IPS DF 4.7 (cell line): ENCODE data around the gene RGS8.

Source experiments
- DNase-seq: peaks from one replicate; pipeline ENCODE4 v3.0.0-alpha.2; 2013; ENCODE audit warnings: low spot score; ENCODE audit errors: extremely low read depth

RGS8 gene, protein sequence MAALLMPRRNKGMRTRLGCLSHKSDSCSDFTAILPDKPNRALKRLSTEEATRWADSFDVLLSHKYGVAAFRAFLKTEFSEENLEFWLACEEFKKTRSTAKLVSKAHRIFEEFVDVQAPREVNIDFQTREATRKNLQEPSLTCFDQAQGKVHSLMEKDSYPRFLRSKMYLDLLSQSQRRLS

DNA sequence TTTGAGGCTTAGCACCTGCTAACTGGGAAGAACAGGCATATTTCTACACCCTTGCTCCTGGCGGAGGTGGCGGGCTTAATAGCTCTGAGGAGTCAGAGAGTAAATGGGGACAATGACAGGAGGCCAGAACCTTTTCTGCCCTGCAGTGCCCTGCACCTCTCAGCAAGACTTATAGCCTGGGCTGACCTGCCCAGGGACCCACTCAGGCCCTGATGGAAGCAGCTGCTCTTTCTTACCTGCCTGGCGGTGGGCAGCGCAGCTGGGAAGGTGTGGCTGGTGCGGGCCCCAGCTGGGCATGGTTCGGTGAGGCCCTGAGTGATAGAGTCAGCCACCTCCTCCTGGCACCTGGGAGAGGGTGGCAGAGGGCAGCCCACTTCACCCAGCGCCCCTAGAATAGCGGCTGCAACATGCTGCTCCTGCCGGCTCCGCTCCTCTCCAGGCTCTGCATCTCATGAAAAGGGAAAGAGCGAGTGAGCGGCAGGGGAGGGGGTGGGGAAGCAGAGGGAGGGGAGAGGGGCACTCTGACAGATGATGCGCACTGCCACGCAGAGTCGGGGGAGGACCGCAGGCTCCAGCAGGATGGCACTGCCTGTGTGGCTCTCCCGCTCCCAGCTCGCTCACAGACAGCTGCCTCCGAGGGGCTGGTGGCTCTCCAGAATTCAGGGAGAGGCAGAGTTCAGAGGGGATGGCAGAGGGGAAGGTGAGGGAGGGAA is at the start of gene RGS8:
Gene RGS8, minus strand, starts transcription at position 472 of the 713 bp plus-strand sequence. CDS start 14,938 bp downstream, outside the sequence.
- no peak for DNase-seq

DNA sequence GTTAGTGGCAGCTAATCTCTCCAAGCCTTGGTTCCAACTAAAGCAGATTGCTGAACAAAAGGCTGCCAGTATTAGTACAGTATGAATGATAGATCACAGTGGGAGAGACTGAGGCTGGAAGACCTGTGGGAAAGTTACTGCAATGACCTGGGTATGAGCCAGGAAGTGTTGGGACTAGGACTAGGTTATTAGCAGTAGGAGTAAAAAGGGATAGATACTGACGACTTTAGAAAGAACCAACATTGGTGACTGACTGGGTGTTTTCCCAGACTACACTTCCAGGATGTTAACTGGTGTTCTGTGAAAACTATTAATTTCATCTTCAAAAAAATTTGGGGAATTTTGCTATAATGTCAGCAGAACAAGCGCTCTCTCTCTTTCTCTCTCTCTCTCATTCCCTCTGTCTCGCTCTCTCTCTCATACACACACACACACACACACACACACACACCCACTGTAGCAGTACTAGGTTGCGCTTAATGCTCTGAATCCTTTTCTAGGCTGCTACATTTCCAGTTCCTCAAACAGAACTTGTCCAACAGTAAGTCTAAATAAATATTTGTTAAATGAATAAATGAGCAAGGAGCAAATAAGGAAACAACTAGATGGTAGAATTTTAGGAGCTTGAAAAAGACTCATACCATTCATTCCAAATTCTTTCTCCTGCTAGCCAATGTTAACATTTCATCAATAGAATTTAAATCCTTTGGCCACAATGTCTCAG is 47.6 kb upstream of the RGS8 start:
- no peak for DNase-seq

DNA sequence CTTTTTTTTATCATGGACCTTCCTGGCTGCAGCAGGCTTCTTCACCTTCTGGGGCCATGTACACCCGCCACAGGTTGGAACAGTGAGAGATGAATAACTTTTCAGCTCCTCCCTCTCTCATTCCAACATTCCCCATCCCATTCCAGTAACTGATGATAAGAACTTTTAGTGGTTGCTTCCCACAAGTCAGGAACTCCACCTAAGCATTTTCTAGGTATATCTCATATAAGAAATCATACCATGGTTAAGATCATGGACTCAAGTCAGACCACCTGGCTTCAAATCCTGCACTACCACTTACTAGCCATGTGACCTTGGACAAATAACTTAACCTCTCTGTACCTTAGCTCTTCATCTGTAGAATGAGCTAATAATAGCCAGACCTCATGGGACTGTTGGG is 42.5 kb upstream of the RGS8 start:
- no peak for DNase-seq

DNA sequence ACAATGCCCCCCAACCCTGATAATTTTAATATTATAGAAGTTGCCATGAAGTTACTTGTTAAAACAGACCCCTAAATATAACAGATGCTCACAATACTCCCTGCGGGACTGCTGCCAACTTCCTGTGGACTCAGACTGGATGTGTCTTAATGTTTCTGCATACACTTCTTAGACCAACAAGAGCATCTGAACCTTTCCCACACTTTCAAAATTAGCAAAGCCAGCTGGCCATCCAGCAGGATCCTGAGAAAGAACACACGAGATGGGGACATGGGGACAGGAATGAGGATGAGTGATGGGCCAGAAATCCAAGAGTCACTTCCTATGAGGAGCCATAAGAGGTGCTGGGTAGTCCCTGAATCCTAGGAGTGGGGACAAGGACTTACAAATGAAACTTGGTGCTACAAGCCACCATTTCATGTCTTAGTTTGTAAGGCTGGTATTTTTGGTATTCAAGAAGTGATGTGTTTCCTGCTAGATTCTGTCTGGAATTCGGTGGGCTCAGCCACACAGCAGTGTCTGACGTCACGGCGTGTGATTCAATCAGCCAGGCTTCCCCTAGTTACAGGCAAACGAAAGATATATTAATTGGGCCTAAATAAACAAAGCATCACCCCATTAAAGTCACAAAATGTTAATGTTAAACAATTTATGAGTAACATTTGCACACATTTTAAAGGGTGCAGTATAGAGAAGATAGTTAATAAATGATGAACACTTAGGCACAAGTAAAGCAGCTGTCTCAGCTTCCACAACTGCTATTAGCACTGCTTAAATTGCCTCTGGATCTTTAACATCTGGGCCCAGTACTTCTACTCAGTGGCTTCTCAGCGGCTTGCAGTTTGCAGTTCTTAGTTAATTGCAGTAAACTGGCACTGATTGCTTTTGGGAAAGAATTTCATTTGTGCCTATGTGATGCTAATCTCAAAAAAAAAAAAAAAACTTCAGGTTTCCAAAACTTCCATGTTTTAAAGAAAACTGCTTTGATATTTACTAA is 41.2 kb upstream of the RGS8 start:
- DNase-seq, result no peak

DNA sequence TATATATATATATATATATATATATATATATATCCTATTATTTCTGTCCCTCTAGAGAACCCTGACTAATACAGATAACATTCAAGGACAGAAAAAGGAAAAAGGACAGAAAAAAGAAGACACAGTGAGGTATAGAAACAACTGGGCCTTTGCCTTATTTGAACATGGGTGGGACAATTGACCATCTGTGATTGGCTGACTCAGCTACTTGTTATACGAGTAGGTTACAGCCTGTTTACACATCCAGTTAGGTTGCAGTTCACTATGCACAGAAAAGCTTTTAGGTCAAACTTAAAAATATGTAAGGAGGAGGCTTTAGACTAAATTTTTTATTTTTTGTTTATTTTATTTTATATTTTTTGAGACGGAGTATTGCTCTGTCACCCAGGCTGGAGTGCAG is 39.8 kb upstream of the RGS8 start:
- DNase-seq, result no peak

DNA sequence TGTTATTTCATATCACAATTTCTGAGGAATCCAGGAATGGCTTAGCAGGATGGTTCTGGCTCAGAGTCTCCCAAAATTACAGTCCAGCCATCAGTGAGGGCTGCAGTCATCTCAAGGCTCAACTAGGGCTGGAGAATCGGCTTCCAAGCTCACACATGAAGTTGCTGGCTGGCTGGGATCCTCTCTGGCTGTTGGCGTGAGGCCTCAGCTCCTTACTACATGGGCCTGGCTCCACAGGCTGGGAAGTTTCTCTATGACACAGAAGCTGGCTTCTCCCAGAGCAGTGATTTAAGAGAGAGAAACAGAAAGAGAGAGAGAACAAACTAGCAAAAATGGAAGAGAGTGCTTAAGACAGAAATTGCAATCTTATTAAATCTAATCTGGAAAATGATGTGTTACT is 38.8 kb upstream of the RGS8 start:
- no peak for DNase-seq

DNA sequence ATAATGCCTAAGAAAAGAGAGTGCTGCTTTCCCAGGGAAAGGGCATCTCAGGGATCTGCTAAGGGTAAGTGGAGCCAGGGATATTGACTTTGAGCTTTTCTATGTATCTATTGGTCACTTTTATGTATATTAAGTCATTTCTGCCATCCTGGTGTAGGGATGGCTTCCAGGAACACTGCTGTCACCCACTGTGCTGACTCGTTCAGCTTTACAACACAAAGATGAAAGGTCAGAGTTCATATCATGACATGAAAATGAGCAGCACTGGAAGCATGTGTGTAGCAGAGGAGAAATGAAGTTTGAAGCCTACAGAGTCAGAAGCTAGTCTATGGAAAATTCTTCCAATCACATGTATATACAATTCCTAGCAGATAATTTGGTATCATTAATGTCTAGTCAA is 37.1 kb upstream of the RGS8 start:
- DNase-seq, result no peak

DNA sequence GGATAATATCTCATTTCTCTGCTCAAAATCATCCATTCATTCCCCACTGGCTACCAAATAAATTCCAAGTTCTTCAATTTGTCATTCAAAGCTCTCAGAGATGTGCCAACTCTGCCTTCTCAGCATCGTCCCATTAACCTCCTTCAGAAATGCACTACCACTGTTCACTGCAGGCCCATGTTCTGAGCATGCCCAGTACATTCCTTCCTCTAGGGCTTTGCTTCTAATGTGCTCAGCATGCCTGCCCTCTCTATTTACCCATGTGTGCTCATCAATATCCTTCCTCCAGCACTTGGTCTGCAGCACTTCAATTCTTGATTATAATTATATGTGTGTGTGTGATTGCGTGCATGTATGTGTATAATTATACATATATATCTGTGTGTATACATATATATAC is 36.1 kb upstream of the RGS8 start:
- DNase-seq, result no peak

DNA sequence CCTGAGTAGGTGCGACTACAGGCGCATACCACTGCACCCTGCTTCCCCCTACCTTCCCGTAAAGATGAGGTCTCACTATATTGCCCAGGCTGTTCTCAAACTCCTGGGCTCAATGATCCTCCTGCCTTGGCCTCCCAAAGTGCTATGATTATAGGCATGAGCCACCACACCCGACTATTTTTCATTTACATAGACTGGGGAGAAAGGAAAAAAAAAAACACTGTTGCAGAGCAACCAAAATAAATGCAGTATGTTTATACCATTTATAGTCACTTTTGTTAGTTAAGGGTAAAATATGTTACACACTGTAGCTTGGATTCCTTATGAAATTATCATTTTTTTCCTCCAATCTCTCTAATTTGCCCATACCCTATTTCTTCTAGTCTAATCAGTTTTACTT is 35.2 kb upstream of the RGS8 start:
- DNase-seq, result no peak

DNA sequence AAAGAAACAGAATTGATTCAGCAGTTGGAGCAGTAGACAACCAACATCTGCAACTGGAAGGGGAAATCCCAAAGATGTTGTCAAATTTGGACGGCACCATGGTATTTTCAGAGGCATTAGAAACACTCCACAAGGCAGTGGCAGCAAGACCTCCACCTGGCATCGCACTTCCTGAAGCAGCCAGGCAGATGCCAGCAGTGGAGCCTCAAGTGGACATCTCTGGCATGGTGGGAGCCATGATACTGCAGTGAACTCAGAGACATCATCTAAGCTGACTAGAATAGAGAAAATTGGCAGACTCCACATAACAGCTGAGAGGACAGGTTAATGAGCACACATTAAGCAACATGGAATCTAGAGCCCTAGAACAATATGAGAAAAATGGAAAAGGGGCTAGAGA is 33.9 kb upstream of the RGS8 start:
- no peak for DNase-seq

DNA sequence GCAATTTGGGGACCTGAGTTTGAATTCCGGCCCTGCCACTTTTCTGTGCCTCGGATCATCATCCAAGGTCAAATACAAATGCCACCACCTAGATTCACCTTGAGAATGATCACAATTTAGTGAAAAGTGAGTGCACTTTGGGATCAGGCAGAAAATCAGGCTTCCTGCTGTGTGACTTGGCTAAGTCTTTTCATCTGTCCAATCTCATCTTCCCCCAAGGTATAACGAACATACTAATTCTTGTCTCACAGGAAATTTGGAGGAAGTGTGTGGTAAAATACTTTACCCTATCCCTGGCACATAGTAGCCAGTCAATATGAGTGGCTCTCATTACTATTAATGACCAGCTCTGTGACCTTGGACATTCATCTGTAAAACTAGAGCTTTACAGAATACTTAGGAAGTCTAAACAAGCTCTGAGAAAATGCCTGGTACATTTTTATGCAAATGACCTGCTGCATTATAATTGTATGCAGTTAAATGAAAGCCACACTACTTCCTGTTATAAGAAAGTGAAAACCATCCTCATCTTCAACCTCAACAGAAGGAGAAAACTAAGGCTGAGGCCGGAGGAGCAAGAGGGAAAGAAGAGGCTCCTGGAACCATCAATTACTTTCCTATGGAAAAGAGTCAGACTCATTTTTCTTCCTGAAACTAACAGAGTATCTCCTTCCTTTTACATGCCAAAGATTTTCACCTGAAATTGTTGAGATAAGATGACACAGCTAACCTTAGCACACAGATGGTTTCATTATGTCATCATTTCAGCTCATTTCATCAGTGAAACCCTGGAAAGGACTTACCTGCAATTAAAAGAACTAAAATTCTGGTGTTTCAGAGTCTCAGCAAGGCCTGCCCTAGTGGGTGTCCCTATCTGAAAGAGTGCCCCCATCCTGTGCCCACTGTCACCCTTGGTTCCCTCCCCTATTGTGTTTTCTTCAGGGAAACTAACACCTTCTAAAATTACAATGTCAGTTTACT is 32.6 kb upstream of the RGS8 start:
- no peak for DNase-seq

DNA sequence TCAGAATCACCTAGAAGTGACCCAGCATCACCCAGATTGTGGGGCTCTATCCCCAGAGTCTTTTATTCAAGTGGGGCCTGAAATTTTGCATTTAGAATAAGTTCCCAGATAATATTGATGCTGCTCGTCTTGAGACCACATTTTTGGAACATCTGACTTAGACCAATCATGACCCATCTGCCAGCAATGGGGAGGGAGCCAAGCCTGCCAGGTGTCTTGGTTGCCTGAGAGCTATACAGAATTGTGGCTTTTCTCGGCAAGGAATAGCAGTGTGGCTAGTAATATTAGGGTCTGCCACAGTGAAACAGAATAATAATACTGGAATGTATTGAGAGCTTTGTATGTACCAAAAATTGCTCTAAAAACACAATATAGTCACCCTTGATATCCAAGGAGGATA is 31.1 kb upstream of the RGS8 start:
- DNase-seq, result no peak

DNA sequence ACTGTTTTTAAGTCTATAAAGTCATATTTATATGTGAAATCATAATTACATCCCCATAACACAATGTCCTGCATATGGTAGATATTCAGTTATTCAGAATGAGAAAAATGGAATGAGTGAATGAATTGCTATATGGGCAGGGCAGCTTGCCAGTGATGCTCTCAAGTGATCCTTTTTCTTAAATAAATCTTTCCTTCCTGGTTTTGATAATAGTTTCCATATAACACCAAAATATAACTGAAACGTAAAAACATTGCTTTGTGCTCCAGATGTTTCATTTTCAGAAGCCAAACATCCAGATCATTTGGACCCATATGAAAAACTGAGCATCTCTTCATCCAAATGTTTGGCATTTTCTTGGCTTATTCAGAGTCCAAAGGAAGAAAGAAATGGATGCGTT is 30.2 kb upstream of the RGS8 start:
- no peak for DNase-seq

DNA sequence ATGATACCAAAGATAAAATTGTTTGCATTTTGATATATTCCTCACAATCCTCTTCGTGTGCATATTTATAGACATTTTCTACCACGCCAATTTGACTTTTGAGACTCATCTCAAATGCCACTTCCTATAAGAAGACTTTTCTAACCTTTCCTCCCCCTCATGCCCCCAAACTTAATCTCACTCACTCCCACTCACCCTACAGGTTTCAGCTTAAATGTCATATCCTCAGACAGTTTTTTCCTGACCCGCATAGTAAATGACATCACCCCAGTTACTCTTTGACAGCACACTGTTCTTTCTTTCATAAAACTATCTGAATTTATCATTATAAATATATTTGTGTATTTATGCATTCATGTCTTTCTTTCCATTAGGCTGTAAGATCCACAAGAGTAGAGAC is 29.6 kb upstream of the RGS8 start:
- DNase-seq, result no peak

DNA sequence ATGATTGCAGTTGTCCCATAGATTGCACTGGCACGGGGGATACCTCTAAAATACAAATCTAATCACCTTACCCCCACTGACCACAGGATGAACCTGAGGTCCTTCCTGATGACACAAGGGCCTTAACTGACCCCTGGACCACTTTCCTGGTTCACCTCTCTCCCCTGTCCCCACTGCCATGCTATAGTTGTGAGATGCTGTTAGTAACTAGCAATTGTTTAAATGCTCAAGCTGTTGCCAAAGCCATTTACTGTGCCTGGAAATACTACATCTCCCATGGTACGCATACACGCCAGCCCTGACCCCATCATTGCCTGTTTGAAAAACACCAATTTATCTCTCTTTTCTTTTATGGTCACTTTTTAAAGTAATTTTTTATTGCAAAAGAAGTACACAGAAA is 29.1 kb upstream of the RGS8 start:
- DNase-seq, result no peak

DNA sequence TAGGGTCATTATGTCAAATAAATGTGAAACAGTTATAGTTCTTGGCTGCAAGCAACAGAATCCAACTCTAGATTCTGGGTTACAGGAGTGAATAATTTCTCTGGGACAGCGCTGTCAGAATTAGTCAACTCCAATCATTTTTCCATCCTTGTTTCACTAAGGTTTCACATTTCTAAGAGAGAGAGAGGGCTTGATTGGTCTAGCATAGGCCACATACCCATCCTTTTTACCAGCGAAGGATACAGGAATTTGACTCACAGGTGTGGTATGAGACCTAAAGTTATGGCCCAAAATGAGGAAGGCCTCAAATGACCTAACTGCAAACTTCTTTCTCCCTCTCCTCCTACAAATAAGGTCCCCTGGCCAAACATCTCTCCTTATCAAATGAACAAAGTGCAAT is 25.5 kb upstream of the RGS8 start:
- DNase-seq, result no peak

DNA sequence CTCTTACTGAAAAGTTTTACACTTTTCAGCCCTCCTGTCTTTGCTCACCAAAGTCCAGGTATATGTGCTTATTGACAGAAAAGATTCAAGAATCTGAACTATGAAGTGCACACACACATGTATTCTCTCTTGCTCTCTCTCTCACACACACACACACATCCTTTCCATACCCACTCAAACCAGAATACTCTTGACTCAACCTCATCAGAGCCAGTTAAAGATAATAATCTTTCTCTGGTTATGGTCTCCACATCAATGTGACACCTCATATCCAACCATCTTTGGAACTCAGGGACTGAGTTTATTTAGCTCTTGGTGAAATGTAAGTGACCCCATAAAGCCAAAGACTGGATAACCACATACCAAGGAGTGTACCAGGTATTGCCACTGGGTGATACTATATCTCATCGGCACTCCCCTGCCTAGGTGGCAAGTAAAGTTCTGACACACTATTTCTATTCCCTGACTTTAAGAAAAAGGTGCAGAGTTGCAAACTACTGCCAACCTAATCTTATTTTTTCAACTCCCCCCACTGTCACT is 24.9 kb upstream of the RGS8 start:
- DNase-seq, result no peak

DNA sequence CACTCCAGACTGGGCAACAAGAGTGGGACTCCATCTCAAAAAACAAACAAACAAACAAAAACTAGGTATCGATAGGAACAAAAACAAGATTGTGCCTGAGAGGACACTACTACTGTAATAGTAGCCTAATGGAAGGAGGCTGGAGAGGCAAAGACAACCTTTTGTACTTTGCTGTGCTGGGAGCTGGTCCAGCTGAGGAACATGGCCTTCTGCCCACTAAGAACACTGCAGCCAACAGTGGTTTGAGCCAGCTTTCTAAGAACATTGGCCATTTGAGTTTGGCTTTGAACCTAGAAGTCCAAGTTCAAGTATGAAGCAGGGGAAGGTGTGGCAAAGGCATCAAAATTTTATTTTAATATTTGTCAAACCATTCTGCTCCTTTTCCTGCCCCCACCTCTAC is 22.7 kb upstream of the RGS8 start:
- DNase-seq, result no peak

DNA sequence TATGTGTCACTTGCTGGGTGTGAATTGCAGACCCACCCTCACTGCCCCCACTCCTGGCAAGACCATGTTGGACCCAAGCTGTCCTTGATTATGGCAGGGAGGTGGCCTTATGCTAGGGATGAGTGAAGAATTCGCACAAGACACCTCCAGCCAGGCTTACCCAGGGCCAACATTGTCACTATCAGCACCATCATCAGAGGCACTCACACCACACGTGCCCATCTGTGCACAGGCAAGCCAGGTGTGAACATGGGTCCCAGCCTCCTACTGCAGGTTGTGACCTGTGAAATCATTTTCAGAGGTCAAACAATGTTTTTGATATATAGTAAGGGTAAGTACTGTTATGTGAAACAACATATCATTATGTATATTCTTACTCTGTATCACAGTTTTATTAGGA is 20.3 kb upstream of the RGS8 start:
- no peak for DNase-seq

DNA sequence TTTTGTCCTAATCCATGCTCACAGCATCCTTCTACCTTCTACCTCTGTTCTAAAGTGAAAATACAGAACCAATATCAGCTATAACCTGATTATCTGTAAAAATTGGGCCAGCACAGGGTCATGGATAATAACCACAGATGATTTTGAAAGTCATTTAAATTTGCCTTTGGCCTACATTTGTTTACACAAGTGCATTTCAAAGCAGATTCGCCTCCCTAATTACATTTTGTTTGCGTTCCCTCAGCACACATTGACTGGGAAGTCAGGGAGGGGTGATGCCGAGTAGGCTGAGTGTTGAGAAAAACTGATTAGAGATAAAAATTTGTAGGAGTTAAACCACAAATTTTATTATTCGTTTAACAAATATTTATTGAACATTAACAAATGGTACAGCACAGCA is 19.2 kb upstream of the RGS8 start:
- no peak for DNase-seq
